Motor neuron (in vitro differentiated cells): ENCODE results near the gene ARHGAP19. TPM values are rescaled to one million over a fixed set of nuclear protein-coding genes. Genes with fewer than 3 reads are reported as not detected.

Source experiments
- ATAC-seq, 8 experiments: fragments of 200-7000 bp; cut with Tn5 transposase; replicated peaks in 6 of 8; 2 replicates each; pipeline ENCODE4 v1.8.0; 2021; ENCODE audit warnings: mild to moderate bottlenecking in 8 of 8, moderate library complexity in 8 of 8
- H3K27ac ChIP-seq, 2 donors: fragments of 250-450 bp; sonication (Bioruptor Pico); 2 replicates each; pipeline ENCODE4 v1.9.0; 2021; ENCODE audit warnings: antibody characterized with exemption in 2 of 2, mild to moderate bottlenecking in 2 of 2, moderate library complexity in 1 of 2
- H3K4me1 ChIP-seq, 2 donors: fragments of 250-450 bp; sonication (Bioruptor Pico); replicated peaks in 1 of 2; 2 replicates each; pipeline ENCODE4 v1.6.1; 2021; ENCODE audit warnings: antibody characterized with exemption in 2 of 2, mild to moderate bottlenecking in 2 of 2, moderate library complexity in 1 of 2
- H3K4me3 ChIP-seq, 5 donors: fragments of 250-450 bp; sonication (Bioruptor Pico); 2 replicates each; pipeline ENCODE4 v1.9.0; 2021; ENCODE audit warnings: antibody characterized with exemption in 5 of 5, mild to moderate bottlenecking in 5 of 5, moderate library complexity in 4 of 5
- WGBS, 10 experiments: fragments of 450-650 bp; shearing (Covaris generic); methylation state at CpG; one replicate each; pipeline ENCODE4 v1.0.0; 2022; 5-methylcytosine and 5-hydroxymethylcytosine counted together
- in situ Hi-C, 9 experiments: fragments of 400-800 bp; cut with MboI; loops; one replicate each; pipeline ENCODE4 v1.15.0; 2021; ENCODE audit warnings: low sequenced_read_pairs in 9 of 9, low pct_unique_long_range_greater_than_20kb in 2 of 9; ENCODE audit not compliant: unreplicated experiment in 9 of 9
- total RNA-seq, 8 experiments: library from RNA; unstranded; fragments of 300-600 nt; gene quantifications; 2 replicates each; pipeline versions ENCODE4 v1.2.3 to v1.2.4, GENCODE V29; 2022

ARHGAP19 gene
- total RNA-seq, 8 experiments from 2014 or later: 2.4 to 18.0 (median 11.9) TPM

DNA sequence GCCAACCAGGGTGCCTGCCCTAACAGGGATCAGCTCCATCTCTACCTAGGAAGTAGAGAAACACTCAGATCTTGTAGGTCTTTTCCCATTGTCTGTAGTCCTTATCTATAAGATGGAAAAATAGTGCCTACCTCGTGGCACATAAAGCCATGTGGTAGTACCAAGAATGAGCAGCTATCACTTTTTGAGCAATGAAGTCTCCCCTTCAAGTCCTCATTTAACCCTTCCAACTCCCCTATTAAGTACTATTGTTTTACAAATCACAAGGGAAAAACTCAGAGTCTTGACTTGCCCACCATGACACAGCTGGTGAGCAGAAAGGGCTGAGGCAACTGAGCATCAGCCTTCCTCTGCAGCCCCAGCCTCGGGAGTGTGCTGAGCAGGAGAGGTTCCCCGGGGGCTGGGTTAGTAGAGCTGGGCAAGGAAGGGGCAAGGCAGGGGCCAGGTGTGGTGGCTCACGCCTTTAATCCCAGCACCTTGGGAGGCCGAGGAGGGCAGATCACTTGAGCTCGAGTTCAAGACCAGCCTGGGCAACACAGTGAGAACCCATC, 38.8 kb upstream of the ARHGAP19 start:
- no peak overlapping the region for H3K27ac ChIP-seq
- in situ Hi-C loops: no loop called here
- ATAC-seq: no peak
- peaks cover 10 to 16% of the 10 kb centered on the region in 2 donors for H3K4me1 ChIP-seq
- H3K4me3 ChIP-seq: peak overlapping the region in 3 of 5 donors; percentile 52 to 90 (median 90)
- 33 to 100% (median 67%) methylated on average over 1 to 5 of the region's 6 CpGs; no CpG with 5 or more reads in 1 of the 10 experiments for WGBS, 10 experiments

DNA sequence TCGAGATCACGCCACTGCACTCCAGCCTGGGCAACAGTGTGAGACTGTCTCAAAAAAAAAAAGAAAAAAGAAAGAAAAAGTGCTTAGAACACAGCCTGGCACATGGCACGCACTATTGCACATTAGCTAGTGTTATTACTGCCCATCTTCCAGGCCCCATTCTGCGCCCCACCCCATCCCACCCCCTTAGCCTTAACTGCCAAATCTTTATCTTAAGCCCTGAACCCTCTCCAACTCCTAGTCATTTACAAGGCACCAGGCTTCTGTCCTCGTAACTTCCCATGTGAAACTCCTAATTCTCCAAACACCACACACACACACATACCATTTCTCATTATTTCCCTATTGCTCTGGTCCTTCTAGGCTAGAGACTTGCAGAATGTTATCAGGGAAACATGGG, 37.3 kb upstream of the ARHGAP19 start:
- in situ Hi-C loops: no loop called here
- no peak for ATAC-seq
- H3K27ac ChIP-seq: no peak overlapping the region
- peaks cover 12 to 16% of the 10 kb centered on the region in 2 donors for H3K4me1 ChIP-seq
- WGBS, 10 experiments: 100% methylated on average over 1 of the region's 5 CpGs; no CpG with 5 or more reads in 7 of the 10 experiments
- H3K4me3 ChIP-seq: no peak overlapping the region

DNA sequence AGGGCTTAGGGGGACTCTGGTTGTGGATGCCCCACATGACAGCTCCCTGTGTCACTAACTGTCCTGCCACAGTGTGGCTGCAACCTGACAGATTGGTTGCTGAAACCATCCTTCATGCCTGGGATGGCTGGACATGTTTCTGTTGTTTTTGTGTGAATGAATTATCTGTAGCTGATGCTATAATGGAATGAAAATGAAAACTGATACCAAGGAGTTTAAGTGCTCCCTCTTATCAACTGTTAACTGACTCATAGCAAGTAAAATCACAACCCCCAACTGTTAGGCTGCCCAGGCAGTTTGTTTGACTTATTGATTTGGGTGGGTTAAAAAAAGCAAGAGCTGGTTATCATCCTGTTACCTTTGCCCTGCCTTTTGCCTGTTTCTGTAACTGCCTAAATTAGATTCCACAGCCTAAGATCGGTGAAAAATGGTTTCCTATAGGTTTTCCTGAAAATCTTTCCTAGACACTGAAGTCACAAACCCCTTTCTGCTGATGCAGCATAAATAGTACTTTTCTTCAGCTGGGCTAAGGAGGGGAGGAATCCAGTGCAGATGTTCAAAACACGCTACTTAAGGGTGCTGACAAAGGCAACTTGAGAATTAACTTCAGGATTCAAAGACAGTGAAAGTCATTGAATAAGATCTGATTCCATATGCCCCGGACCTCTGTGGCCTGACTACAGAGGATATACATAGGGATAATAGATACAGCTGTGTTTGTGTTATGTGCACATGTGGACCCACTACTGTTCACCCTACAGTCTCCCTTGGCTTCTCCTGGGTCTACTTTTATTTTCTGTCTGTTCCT, 36.4 kb upstream of the ARHGAP19 start:
- Histone ChIP-seq H3K4me3 (no peak overlapping the region), H3K4me1 (peaks cover 12 to 16% of the 10 kb centered on the region in 2 donors), H3K27ac (no peak overlapping the region)
- in situ Hi-C loops: no loop called here
- 67 to 100% (median 87%) methylated on average over 1 to 3 of the region's 3 CpGs; no CpG with 5 or more reads in 2 of the 10 experiments for WGBS, 10 experiments
- ATAC-seq: no peak

DNA sequence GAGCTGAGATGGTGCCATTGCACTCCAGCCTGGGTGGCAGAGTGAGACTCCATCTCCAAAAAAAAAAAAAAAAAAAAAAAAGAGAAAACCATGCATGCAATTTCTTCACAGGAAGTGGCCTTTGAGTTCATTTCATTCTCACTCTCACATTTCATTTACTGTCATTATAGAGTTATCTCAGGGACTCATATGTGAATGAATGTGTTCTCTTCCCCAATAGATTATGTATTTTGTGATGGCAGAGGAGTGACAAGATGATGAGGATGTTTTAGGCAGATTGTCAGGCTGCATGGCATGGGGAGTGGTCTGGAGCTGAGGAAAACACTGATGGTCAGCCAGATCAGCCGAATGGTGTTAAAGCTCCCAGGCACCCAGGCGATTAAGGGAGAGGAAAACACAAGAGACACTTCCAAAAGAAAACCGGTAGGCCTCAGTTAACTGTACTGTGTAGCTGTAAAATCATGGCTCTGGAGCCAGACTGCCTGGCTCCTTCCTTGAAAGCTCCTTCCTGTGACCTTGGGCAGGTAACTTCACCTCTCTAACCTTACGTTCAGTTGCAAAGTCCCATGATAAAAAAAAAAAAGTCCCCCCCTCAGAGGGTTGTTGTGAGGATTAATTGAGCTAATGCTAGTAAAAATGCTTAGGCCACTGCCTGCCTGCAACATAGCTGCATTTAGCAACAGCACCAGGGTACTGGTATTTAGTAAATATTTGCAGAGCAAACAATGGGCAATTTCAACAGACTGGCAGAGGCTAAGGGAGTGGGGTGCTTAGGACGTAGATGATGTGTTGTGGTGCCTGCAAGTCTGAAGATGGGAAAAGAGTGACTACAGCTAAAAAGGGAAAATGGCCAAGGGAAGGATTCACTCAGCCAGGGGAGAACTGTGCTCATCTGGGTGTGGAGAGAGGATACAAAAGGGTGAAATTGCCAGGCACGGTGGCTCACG, 35.2 kb upstream of the ARHGAP19 start:
- Histone ChIP-seq H3K4me1 (peaks cover 12 to 16% of the 10 kb centered on the region in 2 donors), H3K27ac (no peak overlapping the region), H3K4me3 (no peak overlapping the region)
- in situ Hi-C loops: no loop called here
- ATAC-seq: peak in 4 of 8 experiments; percentile 7 to 86 (median 48)
- 62 to 100% (median 80%) methylated on average over 1 to 5 of the region's 7 CpGs; no CpG with 5 or more reads in 1 of the 10 experiments for WGBS, 10 experiments

DNA sequence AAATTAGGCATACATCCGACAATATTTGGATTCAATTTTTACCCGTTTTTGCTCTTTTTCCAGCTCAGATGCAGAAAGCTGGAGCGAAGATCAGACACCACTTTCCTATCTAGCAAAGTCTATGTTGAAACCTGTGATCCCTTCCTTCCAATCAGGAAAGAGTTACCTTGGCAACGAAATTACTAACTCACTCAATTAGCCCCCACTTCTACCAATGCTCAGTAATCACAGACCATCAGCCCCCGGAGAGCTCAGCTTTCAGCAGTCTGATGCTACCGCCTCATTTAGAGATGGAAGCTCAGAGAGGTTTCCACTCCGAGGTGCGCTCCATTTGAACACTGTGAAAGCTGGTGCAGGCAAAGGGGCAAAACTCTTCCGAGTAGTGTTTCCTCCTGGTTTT, 33.3 kb upstream of the ARHGAP19 start:
- Histone ChIP-seq H3K4me3 (no peak overlapping the region), H3K4me1 (peaks cover 17 to 20% of the 10 kb centered on the region in 2 donors), H3K27ac (no peak overlapping the region)
- in situ Hi-C loops: no loop called here
- ATAC-seq: peak in 1 of 8 experiments; percentile 28
- WGBS, 10 experiments: 61 to 100% (median 77%) methylated on average over 2 to 8 of the region's 9 CpGs

DNA sequence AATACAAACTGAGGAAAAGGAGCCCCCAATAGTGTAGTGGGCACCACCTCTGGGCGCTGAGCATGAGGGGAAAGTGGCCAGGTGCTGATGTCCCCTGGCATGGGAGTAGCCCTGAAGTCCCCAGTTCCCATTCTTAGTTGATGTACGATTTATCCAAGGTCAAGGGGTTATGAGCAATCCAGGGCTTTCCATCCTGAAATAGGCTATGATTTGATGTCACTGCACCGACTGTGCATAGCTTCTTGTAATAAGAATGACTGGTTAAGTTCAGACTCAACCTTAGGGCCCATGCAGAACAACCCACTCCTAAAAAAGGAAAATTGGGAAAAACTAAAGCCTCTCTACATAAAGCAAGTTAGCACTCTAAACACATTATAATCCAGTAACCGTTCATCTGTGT, 31.1 kb upstream of the ARHGAP19 start:
- WGBS, 10 experiments: 0 to 100% (median 86%) methylated on average over 1 to 3 of the region's 4 CpGs; no CpG with 5 or more reads in 3 of the 10 experiments
- H3K27ac ChIP-seq: no peak overlapping the region
- no peak for ATAC-seq
- in situ Hi-C loops: no loop called here
- H3K4me1 ChIP-seq: peaks cover 21 to 27% of the 10 kb centered on the region in 2 donors
- H3K4me3 ChIP-seq: no peak overlapping the region

DNA sequence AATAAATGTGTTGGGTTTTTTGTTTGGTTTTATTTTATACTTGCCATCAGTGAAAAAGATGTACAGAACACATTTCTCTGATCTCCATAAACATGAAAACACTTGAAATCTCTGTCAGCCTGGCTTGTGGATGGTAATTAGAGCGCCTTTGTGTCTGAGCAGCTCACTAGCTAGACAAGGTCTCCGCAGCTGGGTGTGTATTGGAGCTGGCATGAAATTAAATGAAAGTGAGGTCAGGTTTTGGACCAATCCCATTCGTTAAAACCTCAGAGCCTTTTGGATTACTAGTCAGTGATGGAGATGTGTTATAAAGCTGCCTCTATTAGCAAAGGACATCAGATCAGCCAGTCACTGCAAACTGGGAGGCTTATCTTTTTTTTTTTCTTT, 29.4 kb upstream of the ARHGAP19 start:
- H3K4me3 ChIP-seq: peak overlapping the region; percentile 46 to 98 (median 97)
- H3K4me1 ChIP-seq: peaks cover 24 to 27% of the 10 kb centered on the region in 2 donors
- in situ Hi-C loops: no loop called here
- H3K27ac ChIP-seq: peak overlapping the region in 1 of 2 donors; percentile 60
- WGBS, 10 experiments: 26 to 100% (median 51%) methylated on average over 1 to 3 of the region's 3 CpGs; no CpG with 5 or more reads in 2 of the 10 experiments
- peak in 2 of 8 experiments; percentile 4 to 10 for ATAC-seq

DNA sequence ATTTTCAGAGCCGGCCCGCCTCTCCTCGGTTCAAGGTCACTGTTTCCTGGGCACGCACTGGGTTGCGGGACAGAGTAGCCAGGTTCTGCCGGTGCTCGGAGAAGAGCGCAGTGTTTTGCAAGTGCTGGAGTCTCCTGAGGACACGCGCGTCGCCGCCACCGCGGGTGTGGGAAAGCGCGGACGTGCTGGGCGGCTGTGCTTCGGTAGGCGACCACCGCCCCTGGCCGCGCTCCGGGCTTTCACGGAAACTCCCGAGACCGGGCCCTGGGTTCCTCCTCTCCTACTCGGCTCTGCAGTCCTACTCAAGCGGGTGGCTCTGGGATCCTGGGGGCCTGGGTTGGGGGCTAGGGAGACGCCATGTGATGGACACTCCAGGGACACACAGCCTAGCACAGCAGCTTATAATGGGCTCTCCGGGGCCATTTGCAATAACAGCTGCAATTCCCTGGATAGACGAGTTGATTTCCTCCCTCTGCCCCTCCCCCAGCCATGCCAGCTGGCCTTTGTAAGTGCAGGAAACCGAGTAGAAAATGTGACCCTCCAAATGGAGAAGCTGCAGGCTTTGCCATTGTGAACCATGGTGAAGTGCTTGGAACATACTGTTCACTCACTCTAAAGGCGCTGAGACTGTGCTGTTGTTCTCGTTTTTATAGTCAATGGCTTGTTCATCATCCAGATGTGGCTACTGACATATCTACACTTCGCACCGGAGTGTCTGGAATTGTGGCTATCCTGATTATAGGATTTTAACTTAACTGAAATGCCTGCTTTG, 28.8 kb upstream of the ARHGAP19 start:
- in situ Hi-C loops: no loop called here
- WGBS, 10 experiments: 4 to 15% (median 14%) methylated on average over 7 to 24 of the region's 38 CpGs; no CpG with 5 or more reads in 7 of the 10 experiments
- Histone ChIP-seq H3K4me1 (peaks cover 24 to 27% of the 10 kb centered on the region in 2 donors), H3K27ac (peak overlapping the region in 1 of 2 donors; percentile 60), H3K4me3 (peak overlapping the region; percentile 46 to 98 (median 97))
- peak in 4 of 8 experiments; percentile 5 to 22 (median 11) for ATAC-seq

DNA sequence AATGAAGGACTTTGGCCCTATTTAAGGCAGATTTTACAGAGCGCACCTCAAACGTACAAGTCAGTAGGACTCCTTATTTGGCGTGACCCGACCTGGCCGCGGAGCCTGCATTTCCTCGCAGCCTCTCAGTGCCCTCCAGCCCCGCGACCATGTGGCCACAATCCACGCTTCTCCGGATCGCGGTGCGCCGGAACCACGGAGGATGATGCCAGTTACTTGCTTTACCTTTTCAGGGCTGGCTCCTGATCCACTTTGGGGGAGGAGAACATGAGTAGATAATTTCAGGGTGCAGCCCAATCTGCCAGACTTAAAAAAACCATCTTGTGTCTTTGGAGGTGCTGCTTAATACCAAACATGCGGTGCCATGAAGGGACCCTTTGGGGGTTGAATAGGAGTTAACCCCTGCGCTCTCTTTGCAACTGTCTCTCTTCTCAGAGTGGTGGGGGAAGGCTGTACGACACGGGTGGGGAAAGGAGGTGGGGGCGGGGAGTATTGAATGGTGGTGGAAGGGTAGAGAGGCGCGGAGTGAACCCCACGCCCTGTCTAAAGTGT, 28.1 kb upstream of the ARHGAP19 start:
- peak overlapping the region; percentile 46 to 98 (median 97) for H3K4me3 ChIP-seq
- 7 to 70% (median 20%) methylated on average over 2 to 16 of the region's 24 CpGs; no CpG with 5 or more reads in 3 of the 10 experiments for WGBS, 10 experiments
- no peak for ATAC-seq
- H3K27ac ChIP-seq: peak overlapping the region in 1 of 2 donors; percentile 60
- in situ Hi-C loops: no loop called here
- peaks cover 24 to 26% of the 10 kb centered on the region in 2 donors for H3K4me1 ChIP-seq

DNA sequence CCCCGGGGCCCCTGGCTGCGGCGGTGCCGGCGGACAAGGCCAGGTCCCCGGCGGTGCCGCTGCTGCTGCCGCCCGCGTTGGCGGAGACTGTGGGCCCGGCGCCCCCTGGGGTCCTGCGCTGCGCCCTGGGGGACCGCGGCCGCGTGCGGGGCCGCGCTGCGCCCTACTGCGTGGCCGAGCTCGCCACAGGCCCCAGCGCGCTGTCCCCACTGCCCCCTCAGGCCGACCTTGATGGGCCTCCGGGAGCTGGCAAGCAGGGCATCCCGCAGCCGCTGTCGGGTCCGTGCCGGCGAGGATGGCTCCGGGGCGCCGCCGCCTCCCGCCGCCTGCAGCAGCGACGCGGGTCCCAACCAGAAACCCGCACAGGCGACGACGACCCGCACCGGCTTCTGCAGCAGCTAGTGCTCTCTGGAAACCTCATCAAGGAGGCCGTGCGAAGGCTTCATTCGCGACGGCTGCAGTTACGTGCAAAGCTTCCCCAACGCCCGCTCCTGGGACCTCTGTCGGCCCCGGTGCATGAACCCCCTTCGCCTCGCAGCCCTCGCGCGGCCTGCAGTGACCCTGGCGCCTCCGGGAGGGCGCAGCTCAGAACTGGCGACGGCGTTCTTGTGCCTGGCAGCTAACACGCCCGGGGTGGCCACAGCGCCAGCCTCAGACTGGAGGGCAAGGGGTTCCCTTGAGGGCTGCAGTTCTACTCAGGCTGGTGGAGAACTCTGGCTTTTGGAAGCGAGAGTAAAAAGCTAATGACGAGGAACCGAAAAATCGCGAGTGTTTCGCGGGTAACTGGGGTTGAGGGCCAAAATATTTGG, 27.4 kb upstream of the ARHGAP19 start:
- peak overlapping the region; percentile 99 to 100 for H3K27ac ChIP-seq
- H3K4me1 ChIP-seq: peaks cover 24% of the 10 kb centered on the region in 2 donors
- ATAC-seq: peak; percentile 13 to 53 (median 42)
- H3K4me3 ChIP-seq: peak overlapping the region; percentile 46 to 98 (median 97)
- WGBS, 10 experiments: 0 to 20% (median 5%) methylated on average over 1 to 18 of the region's 83 CpGs; no CpG with 5 or more reads in 3 of the 10 experiments
- in situ Hi-C loops: no loop called here
